Type B pancreatic cell (in vitro differentiated cells): ENCODE measurements around the gene RANBP3L. TPM values are rescaled to one million over a fixed set of nuclear protein-coding genes. Genes with fewer than 3 reads are reported as not detected.
"Not testable (repeated sequence)": the region's sequence is repeated elsewhere in the genome, so short reads cannot be mapped to it uniquely, and the experiment has no call there.

Source experiments
- DNase-seq: peaks from one replicate; pipeline ENCODE4 v3.0.0; 2021; ENCODE audit warnings: mixed read lengths; ENCODE audit not compliant: unreplicated experiment; ENCODE audit errors: extremely low spot score
- H3K27ac Mint-ChIP-seq: 2 replicates; pipeline ENCODE4 v1.8.0; 2021; ENCODE audit warnings: mild to moderate bottlenecking, mixed read lengths
- H3K27me3 Mint-ChIP-seq: 2 replicates; pipeline ENCODE4 v1.8.0; 2021; ENCODE audit warnings: mixed read lengths
- H3K36me3 Mint-ChIP-seq: 2 replicates; pipeline ENCODE4 v1.8.0; 2021; ENCODE audit warnings: mixed read lengths
- H3K4me1 Mint-ChIP-seq: one replicate; pipeline ENCODE4 v1.8.0; 2021; ENCODE audit warnings: mixed read lengths; ENCODE audit not compliant: unreplicated experiment
- H3K4me3 Mint-ChIP-seq: 2 replicates; pipeline ENCODE4 v1.8.0; 2021; ENCODE audit warnings: mild to moderate bottlenecking, mixed read lengths
- H3K9me3 Mint-ChIP-seq: 2 replicates; pipeline ENCODE4 v1.8.0; 2021; ENCODE audit warnings: mixed read lengths
- CTCF ChIP-seq: fragments of 200-600 bp; sonication (generic); conservative IDR thresholded peaks from 2 replicates; pipeline ENCODE4 v1.5.0; 2021; ENCODE audit warnings: antibody characterized with exemption, mild to moderate bottlenecking
- total RNA-seq: library from RNA; stranded (reverse); gene quantifications from 2 replicates; pipeline ENCODE4 v1.2.1, GENCODE V29; 2021; ENCODE audit warnings: low replicate concordance

RANBP3L gene
- total RNA-seq, 1 donor from 2014 or later: 0.53 TPM

GRCh38 chr5:36334315-36334714 is 32.6 kb upstream of the RANBP3L start:
- no peak overlapping the region for H3K4me3 Mint-ChIP-seq
- no peaks in the 10 kb centered on the region for H3K4me1 Mint-ChIP-seq
- no peaks in the 10 kb centered on the region for H3K27me3 Mint-ChIP-seq
- no peak for TF ChIP-seq CTCF
- no peak overlapping the region for H3K27ac Mint-ChIP-seq
- no peaks in the 10 kb centered on the region for H3K36me3 Mint-ChIP-seq
- no peaks in the 10 kb centered on the region for H3K9me3 Mint-ChIP-seq
- no peak for DNase-seq

- H3K9me3 Mint-ChIP-seq, H3K36me3 Mint-ChIP-seq, H3K4me3 Mint-ChIP-seq, H3K27ac Mint-ChIP-seq, H3K4me1 Mint-ChIP-seq, H3K27me3 Mint-ChIP-seq, DNase-seq: not testable (repeated sequence)
These were observed 31.0 kb upstream of the RANBP3L start for GRCh38 chr5:36332720-36333119.

GRCh38 chr5:36325196-36325595 is 23.5 kb upstream of the RANBP3L start:
- no peaks in the 10 kb centered on the region for H3K36me3 Mint-ChIP-seq
- no peak for DNase-seq
- no peaks in the 10 kb centered on the region for H3K4me1 Mint-ChIP-seq
- no peak overlapping the region for H3K27ac Mint-ChIP-seq
- no peak for TF ChIP-seq CTCF
- no peaks in the 10 kb centered on the region for H3K27me3 Mint-ChIP-seq
- H3K4me3 Mint-ChIP-seq: no peak overlapping the region
- H3K9me3 Mint-ChIP-seq: no peaks in the 10 kb centered on the region

GRCh38 chr5:36323926-36324781 is 22.5 kb upstream of the RANBP3L start:
- TF ChIP-seq CTCF: no peak
- H3K4me1 Mint-ChIP-seq: no peaks in the 10 kb centered on the region
- DNase-seq: no peak
- H3K27ac Mint-ChIP-seq: no peak overlapping the region
- H3K9me3 Mint-ChIP-seq: no peaks in the 10 kb centered on the region
- no peak overlapping the region for H3K4me3 Mint-ChIP-seq
- H3K27me3 Mint-ChIP-seq: no peaks in the 10 kb centered on the region
- no peaks in the 10 kb centered on the region for H3K36me3 Mint-ChIP-seq

GRCh38 chr5:36312953-36313672 is 11.4 kb upstream of the RANBP3L start:
- no peak for TF ChIP-seq CTCF
- no peak overlapping the region for H3K4me3 Mint-ChIP-seq

GRCh38 chr5:36311956-36312355 is 10.3 kb upstream of the RANBP3L start:
- no peaks in the 10 kb centered on the region for H3K36me3 Mint-ChIP-seq
- no peak overlapping the region for H3K27ac Mint-ChIP-seq
- no peak for DNase-seq
- H3K4me3 Mint-ChIP-seq: no peak overlapping the region
- no peak for TF ChIP-seq CTCF
- peaks cover 5% of the 10 kb centered on the region for H3K9me3 Mint-ChIP-seq
- peaks cover 12% of the 10 kb centered on the region for H3K27me3 Mint-ChIP-seq
- no peaks in the 10 kb centered on the region for H3K4me1 Mint-ChIP-seq

More at GRCh38 chr5:36312953-36313672, 11.4 kb upstream of the RANBP3L start:
- H3K36me3 Mint-ChIP-seq: no peaks in the 10 kb centered on the region
- no peak overlapping the region for H3K27ac Mint-ChIP-seq
- DNase-seq: no peak
- no peaks in the 10 kb centered on the region for H3K4me1 Mint-ChIP-seq
- peaks cover 5% of the 10 kb centered on the region for H3K9me3 Mint-ChIP-seq
- H3K27me3 Mint-ChIP-seq: peaks cover 17% of the 10 kb centered on the region
